ENCODE measurements around the gene DKK3.
A peak's percentile ranks its signal among the peaks of the same experiment; 100 is the strongest.

Gene DKK3

GRCh38 chr11:11967669-11968510, 40.5 kb downstream of the DKK3 start:
- no peak for DNase-seq (ENCODE audit: low spot score)

DNA sequence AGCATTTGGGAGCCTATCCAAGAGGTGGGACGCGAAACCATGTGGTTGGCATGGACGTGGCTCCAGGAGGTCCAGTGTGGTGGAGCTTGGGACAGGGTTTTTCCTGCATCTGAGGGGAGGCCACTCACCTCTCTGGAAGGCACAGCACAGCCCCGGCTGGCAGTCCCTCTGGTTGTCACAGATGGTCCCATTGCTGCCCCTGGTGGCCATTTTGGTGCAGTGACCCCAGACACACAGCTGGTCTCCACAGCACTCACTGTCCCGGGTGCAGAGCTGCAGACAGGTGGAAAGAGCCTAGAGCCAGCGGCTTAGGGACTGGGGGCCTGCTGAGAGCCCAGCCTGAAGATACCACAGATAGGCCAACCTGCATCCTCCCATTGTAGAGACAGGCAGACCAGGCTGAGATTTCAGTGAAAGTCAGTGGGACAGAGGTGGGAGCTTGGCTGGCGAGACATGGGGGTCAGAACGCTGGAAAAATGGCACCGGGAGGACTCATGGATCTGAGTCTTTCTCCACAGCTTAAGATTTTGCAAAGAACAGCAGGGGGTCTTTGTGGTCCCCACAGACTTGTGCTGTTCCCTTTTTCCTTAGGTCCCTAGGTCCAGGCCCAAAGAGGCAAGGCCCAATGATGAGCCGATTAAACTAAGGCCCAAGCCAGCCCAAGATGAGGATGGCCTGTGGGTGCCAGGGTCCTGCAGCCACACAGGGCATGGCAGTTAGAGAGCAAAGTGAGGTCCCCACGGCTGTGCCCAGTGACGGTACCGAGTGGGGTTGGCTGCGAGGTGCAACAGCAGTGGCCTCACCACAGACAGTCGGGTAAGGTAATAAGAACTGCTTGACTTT, 41.4 kb downstream of the DKK3 start:
- peak; percentile 67 for DNase-seq (ENCODE audit: low spot score)

GRCh38 chr11:11966354-11966741, 42.1 kb downstream of the DKK3 start:
- DNase-seq (ENCODE audit: low spot score), result no peak

DNA sequence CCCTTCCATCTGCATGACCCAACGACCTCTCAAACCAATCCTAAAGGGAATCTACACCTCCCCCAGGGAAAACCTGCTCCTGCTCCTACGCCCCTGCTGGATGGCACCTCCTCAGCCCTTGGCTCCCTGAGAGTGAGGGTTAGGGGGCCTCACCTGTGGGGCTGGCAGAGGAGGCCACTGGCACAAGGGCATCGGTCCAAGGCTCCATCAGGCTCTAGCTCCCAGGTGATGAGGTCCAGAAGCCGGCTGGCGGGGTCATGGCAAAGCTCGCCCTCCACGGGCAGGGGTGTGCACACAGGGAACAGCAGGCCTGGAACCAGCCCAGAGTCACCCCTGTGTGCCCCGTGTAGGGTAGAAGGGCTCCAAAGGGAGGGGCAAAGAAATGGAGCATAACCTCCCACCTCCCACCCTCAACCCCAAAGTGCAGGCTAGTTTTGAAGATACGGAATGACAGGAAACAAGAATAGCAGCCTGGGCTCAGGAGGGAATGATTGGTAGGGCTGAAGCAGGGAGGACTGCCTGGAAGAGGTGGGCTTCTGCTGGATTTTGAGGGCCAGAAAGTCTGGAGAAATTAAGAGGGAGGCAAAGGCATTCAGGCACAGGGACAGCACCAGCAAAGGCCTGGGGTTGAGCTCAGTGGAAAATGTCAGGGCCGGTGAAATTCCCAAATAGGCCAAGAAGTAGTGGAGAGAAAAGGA, 42.6 kb downstream of the DKK3 start:
- DNase-seq (ENCODE audit: low spot score), result no peak

DNA sequence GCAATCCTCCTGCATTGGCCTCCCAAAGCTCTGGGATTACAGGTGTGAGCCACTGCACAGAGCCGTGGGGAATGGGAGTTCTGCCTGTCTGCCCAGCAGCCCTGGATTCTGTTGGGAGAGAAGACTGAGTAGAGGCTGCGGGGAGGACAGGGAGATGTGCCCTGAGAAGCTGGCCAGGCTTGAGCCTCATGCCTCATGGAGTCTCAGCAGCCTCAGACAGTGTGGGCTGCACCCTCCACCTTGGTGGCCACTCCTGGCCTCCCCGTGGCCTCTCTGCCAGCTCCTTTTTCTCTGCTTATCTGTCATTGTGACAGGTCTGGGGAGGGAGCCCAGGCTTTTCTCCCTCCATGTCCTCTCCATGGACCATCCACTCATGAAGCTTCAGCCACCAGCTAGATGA, 43.2 kb downstream of the DKK3 start:
- no peak for DNase-seq (ENCODE audit: low spot score)

- DNase-seq (ENCODE audit: low spot score), result no peak
Observed at GRCh38 chr11:11964774-11965150, 43.7 kb downstream of the DKK3 start.

DNA sequence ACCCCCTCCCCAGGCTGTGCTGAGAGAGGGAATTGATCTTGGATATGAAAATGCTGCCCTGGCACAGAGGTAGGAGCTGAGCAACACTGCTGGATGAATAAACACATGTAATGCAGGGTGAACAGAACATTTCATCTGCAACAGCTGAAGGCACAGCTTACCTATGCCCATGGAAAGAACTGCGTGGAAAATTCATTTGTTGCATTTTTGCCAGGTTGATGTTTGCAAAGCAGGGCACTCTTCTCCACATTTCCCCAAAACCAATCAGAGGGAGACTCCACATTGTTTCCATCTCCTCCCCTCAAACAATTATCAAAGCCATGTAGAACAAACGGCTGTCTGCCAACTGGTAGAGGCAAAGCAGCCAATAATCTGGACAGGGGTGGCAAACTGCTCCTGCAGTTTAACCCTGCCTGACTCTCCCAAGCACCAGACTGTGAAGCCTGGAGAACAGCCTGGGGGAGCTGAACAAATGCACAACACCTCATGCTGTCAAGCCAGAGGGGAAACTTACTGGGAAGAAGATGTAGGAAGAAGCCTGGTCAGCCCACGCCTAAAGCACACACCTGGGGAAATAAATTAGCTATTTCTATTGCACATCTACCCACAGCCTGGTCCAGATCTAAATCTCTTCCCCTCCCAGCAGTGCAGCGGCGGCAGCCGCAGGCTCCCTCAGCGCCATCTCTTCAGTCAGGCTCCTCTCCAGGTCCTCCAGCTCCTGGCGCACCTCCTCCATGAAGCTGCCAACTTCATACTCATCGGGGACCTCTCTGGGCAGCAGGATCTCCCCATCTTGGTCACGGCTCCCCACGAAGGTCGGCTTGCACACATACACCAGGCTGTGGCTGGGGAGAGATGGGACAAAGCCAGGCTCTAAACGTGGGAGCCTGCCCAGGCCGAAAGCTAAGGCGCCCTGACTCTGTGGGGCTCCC, 44.3 kb downstream of the DKK3 start:
- no peak for DNase-seq (ENCODE audit: low spot score)

- no peak for DNase-seq (ENCODE audit: low spot score)
Observed at GRCh38 chr11:11963067-11963466, 45.4 kb downstream of the DKK3 start.

- DNase-seq (ENCODE audit: low spot score), result no peak
Observed at GRCh38 chr11:11961399-11962028, 46.9 kb downstream of the DKK3 start.

DNA sequence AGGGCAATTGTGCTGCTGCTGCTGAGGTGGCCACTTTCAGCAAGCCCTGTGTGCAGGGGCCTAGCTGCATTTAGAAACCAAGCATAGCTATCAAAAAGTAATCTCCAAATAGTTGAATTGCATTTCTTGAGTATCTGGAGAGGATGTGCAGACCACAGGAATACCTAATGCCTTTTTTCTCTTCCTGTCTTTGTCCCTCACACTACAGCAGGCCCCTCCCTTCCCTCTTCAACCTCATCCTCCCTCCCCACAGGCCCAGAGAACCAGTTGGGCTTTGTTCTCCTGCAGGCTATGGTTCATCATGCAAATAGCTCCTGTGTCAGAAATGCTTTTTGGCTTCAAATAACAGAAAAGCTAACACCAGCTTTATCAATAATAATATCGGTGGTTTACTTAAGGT, 47.7 kb downstream of the DKK3 start:
- DNase-seq (ENCODE audit: low spot score), result no peak

GRCh38 chr11:11959601-11960000, 48.8 kb downstream of the DKK3 start:
- DNase-seq (ENCODE audit: low spot score), result no peak

GRCh38 chr11:11958403-11959231, 49.8 kb downstream of the DKK3 start:
- DNase-seq (ENCODE audit: low spot score), result no peak

GRCh38 chr11:11956006-11956405, 52.4 kb downstream of the DKK3 start:
- no peak for DNase-seq (ENCODE audit: low spot score)

GRCh38 chr11:11952036-11952435, 56.4 kb downstream of the DKK3 start:
- DNase-seq (ENCODE audit: low spot score), result no peak

DNA sequence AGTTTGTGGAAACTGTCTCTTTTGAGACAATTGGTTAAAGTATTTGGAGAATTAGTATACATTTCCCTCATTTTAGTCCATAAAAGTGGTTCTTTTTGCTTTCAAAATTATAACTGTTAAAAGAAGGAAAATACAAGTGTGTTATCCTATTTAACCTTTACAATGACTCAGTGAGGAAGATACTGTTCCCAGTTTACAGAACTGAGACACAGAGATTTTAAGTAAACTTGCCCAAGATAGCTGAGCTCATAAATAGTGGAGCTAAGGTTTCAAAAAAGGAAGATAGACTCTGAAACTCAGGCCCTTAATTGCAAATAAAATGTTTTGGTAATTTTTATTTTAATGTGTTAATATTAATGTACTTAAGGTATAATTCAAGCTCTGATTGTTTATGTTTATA, 58.9 kb downstream of the DKK3 start:
- no peak for DNase-seq (ENCODE audit: low spot score)

DNA sequence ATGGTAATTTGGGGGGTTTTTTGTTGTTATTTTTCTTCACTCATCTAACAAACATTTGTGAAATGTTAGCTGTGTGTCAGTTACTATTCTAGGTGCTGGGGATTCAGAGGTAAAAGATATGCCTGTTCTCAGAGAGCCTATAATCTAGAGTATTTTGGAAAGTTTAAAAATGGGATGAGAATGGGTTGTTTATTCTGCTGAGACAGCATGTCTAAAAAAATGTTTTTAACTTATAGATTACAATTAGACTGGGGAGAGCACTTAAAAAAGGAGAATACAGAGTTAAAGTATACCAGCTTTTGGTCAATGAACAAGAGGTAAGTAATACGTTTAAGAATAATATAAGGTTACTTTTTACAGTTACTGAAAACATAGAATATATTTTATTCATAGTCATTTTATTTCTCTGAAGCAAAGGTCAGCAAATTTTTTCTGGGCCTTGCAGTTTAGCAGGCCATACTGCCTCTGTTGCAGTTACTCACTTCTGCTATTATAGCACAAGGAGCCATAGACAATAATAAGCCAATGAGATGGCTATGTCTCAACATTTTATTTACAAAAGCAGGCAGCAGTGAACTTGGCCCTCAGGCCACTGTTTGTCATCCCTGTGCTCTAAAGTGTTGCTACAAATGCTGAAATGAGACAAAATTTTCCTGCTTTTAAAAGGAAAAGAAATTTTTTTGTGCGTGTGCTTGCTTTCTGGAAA, 60.0 kb downstream of the DKK3 start:
- no peak for DNase-seq (ENCODE audit: low spot score)

- no peak for DNase-seq (ENCODE audit: low spot score)
Observed at GRCh38 chr11:11947825-11948224, 60.6 kb downstream of the DKK3 start.

- no peak for DNase-seq (ENCODE audit: low spot score)
Observed at GRCh38 chr11:11946878-11947277, 61.5 kb downstream of the DKK3 start.

GRCh38 chr11:11946180-11946579, 62.2 kb downstream of the DKK3 start:
- DNase-seq (ENCODE audit: low spot score), result no peak

DNA sequence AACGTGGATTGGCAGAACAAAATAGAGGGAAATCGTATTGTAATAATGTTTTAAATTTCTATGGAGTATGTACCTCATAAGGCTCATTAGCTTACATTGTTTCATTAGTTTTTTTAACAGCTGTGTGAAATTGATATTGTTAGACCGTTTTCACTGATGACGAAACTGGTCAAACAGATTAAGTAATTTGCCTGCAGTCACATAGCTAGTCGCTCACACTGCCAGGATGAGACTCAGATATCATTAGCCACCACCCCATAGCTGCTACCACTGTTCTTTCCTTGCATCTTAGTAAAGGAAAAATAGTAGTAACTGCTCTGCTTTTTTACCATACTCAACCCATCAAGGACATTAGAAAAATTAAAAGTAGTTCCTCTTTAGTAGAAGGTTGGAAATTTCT, 64.0 kb downstream of the DKK3 start:
- DNase-seq (ENCODE audit: low spot score), result no peak
